HG02588 (cell line): ENCODE results near the gene AQP6.

Experiments used
- ATAC-seq: cut with Tn5 transposase; IDR thresholded peaks from one replicate; pipeline ENCODE4 v1.9.1; 2021; ENCODE audit warnings: mild to moderate bottlenecking, moderate library complexity; ENCODE audit not compliant: unreplicated experiment

Gene AQP6

GRCh38 chr12:49955899-49956662, 16.7 kb upstream of the AQP6 start:
- no peak for ATAC-seq

- no peak for ATAC-seq
Observed at GRCh38 chr12:49956663-49957569, 15.8 kb upstream of the AQP6 start.

- ATAC-seq, result no peak
Observed at GRCh38 chr12:49957570-49957967, 15.2 kb upstream of the AQP6 start.

- no peak for ATAC-seq
Observed at GRCh38 chr12:49959685-49960473, 12.9 kb upstream of the AQP6 start.

GRCh38 chr12:49960474-49961110, 12.2 kb upstream of the AQP6 start:
- ATAC-seq, result no peak

GRCh38 chr12:49961111-49961922, 11.4 kb upstream of the AQP6 start, which contains the start of gene AQP5:
AQP5 (plus strand) TSS chr12:49961872; CDS start chr12:49962018, 146 bp downstream.
- no peak for ATAC-seq

GRCh38 chr12:49961993-49962764, 10.6 kb upstream of the AQP6 start:
- no peak for ATAC-seq

- no peak for ATAC-seq
Observed at GRCh38 chr12:49962861-49963765, 9.6 kb upstream of the AQP6 start.

- no peak for ATAC-seq
Observed at GRCh38 chr12:49963976-49964815, 8.6 kb upstream of the AQP6 start.

- no peak for ATAC-seq
Observed at GRCh38 chr12:49964849-49965624, 7.7 kb upstream of the AQP6 start.

GRCh38 chr12:49965836-49966235, 6.9 kb upstream of the AQP6 start:
- ATAC-seq, result no peak

- ATAC-seq, result no peak
Observed at GRCh38 chr12:49966511-49967041, 6.2 kb upstream of the AQP6 start.

GRCh38 chr12:49967042-49967776, 5.5 kb upstream of the AQP6 start:
- peak; percentile 68 for ATAC-seq

- ATAC-seq, result peak; percentile 9
Observed at GRCh38 chr12:49967777-49968250, 4.9 kb upstream of the AQP6 start.

GRCh38 chr12:49968471-49968870, 4.3 kb upstream of the AQP6 start:
- no peak for ATAC-seq
